NCI-H524 treated with DMSO at 0.1 percent for 48 hours (cell line): Measurements from ENCODE around the gene PTPRH.

Source experiments
- DNase-seq: peaks from one replicate; lab custom pipeline; 2025; lab: John Stamatoyannopoulos, UW

PTPRH gene

GRCh38 chr19:55208880-55209692 lies at the start of gene PTPRH:
Gene PTPRH (minus strand): TSS chr19:55209501. CDS start chr19:55209433, 68 bp downstream.
- DNase-seq = no peak

GRCh38 chr19:55258476-55258827 lies 49.2 kb upstream of the PTPRH start:
- no peak for DNase-seq

DNA sequence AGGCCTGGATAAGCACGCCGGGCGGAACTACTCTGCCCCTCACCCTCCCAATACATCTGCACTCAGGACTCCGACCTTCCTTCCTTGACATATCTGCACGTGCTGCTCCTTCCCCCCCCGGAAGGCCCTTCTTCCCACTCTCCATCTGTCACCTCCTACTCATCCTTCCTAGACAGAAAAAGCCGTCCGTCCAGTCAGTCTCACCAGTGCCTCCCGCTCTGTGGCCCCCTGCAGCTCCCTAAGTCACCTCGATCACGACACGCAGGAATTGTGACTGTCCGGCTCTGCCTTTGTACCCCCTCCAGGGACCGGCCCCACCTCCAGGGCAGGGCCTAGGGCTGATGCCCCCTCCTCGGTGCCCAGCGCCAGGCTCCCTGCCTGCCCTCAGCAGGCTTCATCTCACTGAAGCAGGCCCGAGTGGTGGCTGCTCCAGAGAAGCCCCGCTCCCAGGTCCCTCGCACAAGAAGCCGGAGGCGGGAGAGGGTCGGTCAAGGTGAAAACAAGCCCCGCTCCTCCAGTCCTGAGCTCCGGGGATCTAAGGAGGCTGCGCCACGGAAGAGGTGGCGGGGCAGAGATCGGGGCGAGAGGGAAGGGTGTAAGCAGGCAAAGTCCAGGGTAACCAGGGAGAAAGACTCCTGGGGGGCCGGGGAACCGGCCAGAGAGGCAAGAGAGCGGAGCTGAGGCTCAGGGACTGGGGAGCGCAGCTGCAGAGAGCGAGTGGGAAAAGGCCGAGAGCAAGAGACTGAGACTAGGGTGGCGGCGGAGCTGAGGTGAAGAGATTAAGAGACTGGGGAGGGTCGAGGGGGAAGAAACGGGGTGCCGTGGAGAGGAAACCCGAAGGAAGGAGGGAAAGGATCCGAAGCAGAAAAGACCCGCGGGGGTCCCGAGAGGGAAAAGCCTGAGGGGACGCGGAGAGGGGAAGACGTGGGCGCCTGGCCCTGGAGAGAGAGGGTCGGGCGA lies 48.4 kb upstream of the PTPRH start:
- peak; percentile 11 for DNase-seq

GRCh38 chr19:55256562-55257460 lies 47.5 kb upstream of the PTPRH start:
- no peak for DNase-seq

GRCh38 chr19:55255618-55256423 lies 46.5 kb upstream of the PTPRH start:
- DNase-seq = no peak

- DNase-seq = no peak
These were observed 45.3 kb upstream of the PTPRH start for GRCh38 chr19:55254625-55254977.

DNA sequence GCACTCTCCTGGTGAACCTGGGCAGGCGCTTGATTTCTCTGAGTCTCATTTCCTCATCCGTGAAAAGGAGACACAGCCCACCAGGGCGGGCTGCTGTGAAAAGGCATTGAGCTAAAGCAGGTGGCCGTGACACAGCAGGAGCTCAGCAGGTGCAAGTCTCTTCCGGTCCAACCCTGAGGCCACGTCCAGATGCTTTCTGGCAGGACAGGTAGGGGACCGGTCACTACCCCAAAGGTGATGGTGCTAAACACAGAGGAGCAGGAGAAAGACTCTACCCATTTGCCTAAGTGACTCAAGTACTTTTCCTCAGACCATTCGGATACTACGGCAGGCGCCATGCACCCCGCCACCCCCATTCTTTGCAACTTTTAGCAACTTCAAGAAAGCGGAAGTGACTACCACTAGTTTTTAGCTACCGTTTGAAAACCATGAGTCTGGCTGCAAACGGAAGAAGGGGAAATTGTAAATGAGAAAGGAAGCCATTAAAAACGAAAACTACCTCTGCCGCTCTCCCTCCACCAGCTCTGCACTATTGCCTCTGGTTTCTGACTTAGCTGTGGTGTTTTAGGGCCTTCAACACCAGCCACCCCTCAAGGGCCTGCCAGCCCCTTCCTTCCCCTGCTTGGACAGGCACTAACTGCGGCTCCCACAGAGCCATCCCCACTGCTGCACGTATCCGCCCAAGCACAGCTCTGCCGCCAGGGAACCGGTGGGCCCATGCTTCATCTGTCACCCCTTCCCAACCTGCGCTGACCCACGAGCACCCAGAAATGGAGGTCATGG lies 44.7 kb upstream of the PTPRH start:
- no peak for DNase-seq

GRCh38 chr19:55252760-55253663 lies 43.7 kb upstream of the PTPRH start:
- DNase-seq = no peak

DNA sequence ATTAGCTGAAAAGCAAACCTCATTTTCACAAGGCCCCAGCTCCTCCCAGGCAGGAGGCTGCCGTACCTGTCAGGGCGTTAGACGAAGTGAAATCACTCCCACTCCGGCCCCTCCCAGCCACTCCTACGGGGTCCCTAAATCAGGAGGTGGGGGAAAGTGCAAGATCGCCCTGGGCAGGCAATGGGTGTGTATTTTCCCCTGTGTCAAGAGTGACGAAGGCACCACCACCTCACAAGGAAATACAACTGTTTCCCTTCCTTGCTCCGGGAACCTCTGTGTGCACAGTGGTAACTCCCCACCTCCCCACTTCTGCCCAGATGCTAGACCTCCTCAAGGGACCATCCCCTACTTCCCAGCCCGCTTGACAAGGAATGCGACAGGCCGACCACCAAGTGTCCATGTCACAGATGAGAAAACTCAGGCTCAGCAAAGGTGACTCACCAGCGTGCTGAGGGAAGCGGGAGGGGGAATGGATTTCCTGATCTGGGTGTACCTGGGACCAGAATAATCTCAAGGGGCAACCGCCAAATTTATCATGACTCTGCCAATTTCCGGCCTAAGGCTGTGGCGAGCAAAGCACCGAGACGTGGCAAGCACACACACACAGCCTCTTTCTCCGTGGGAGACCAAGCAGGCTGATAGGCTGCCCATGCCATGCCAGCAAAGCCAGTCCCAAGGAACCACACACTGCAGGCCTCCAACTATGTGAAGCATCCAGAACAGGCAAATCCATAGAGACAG lies 42.2 kb upstream of the PTPRH start:
- no peak for DNase-seq

- no peak for DNase-seq
These were observed 41.1 kb upstream of the PTPRH start for GRCh38 chr19:55250262-55251036.

GRCh38 chr19:55249841-55250240 lies 40.5 kb upstream of the PTPRH start:
- no peak for DNase-seq

DNA sequence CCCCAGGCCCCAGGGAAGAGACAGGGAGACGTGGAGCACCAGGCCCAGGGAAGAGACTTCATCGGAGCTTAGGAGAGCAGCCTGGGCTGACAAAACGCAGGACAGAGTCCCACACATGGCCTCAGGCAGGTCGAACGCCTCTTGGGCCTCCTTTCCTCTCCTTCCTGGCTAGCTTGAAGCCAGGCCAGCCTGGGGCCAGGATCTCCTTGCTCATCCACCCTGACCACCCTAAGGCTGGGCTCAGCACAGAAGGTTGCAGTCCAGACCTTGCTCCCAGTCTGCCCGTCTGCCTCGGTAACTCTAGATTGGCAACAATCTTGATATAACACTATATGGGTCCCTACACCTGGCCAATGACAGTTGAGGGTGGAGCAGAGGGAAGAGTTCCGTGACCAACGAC lies 39.4 kb upstream of the PTPRH start:
- DNase-seq = no peak

DNA sequence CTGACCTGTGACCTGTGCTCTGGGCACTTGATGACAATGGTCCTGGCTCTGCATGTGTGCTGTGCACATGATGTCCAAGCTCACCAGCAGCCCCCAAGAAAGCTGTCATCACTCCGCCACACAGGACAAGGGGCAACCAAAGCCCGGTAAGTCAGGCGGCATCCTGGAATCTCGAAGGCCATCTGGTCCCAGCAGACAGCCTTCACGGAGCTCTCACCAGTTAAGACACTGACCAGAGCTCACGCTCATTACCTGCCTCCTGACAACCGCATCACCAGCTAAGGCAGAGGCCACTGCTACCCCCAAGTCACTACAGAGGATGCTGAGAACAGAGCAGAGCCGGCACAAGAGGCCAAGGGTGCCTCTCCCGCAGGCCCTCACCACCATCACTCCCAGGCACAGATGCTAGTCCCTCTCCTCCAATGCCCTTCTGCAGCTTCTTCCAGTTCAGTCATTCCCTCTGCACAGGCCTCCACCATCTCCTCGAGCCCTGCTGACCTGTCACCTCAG lies 38.9 kb upstream of the PTPRH start:
- no peak for DNase-seq

DNA sequence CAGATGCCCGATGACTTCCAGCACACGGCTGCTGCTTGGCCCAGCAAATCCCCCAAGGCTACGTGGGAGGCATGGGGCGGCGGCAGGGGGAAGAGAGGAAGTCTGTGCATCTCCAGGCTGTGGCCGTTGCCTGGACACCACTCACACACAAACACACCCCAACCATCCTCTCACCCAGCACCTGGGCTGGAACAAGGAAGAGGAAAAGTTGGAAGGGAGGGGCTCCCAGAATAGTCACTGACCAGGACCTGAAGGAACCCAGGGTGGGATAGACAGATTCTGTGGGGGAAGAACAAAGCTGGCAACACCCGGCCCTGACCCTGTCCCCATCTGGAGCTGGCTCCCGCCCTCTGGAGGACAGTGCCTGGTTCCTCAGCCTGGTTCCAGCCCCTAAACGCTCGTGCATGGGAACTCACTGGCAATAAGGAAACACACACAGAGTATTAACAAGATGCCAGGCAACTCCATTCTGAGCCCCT lies 38.4 kb upstream of the PTPRH start:
- DNase-seq = no peak

DNA sequence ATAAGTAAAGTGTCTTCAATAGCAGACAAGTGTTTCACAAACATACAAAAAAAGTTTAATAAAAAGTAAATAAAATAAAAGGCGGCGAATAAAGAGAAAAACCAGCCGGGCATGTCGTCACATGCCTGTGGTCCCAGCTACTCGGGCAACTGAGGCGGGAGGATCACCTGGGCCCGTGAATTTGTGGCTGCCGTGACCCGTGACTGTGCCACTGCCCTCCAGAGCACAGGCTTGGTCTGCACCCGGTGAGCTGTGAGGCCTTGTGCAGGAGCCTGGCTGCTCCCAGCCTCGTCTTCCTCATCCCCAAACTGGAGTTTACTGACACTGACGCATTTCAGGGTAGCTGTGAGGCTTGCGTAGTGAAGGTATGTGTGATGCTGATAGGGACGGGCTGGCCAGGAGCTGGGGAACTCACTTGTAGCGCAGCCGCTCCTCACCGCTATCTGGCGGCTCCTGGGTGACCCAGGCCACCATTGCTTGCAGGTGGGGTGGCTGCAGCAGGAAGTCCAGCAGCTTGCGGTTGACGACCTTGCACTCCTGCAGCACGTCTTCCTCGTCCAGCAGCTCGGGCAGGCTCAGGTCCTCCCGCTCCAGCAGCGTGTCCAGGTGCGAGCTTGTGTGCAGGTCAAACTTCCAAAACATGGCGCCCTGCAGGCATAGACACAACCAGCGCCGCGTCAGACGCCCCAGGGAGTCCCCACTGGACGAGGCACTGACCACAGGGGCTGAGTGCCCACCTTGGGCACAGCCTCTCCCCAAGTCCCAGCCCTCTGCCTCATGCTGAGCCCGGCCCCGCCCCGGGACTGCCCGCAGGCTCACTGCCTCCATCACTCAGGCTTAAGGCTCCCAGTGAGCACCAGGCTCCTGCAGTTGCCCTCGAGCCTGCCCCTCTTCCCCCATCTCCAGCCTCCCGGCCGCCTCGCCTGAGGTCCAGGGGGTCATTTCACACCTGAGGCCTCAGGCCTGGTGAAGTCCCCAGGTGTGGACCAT lies 37.5 kb upstream of the PTPRH start:
- DNase-seq = no peak

GRCh38 chr19:55245236-55245904 lies 36.1 kb upstream of the PTPRH start:
- no peak for DNase-seq
